ENCODE results near the gene EID3. TPM values are rescaled to one million over a fixed set of nuclear protein-coding genes. Genes with fewer than 3 reads are reported as not detected.
A peak's percentile ranks its signal among the peaks of the same experiment; 100 is the strongest.

Gene EID3
- total and polyA plus RNA-seq, 9 of the 15 experiments (the other 6 are each of a cell fraction or from before 2014, with no cell fraction given), result 0.07 to 3.5 (median 0.42) TPM

DNA sequence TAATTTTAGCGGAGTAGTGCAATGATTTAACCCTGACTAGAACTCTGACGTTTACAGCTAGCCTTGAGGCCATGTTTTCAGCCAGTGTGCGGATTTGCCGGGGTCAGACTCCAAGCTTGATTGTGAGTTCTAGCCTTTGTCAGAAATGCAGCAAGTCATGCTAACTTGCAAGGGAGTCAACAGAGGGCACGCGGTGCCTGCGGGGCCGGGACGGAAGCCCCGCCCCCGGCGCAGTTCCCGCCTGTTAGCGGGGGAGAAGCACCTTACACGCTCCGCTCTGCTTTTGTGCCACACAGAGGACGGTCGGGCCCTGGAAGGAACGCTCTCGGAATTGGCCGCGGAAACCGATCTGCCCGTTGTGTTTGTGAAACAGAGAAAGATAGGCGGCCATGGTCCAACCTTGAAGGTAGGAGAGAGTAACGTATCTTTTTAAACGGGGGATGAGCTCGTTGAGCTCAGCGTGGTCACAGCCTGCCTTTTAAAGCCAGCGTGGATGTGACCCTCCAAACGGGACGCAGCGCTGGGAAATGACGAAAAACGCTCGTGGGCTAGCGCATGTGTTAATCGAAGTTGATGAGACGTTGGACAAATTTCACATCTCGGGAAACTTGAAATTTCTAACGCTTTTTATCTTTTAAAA lies 14.8 kb upstream of the EID3 start (continued):
- TF ChIP-seq, protein P1, sequence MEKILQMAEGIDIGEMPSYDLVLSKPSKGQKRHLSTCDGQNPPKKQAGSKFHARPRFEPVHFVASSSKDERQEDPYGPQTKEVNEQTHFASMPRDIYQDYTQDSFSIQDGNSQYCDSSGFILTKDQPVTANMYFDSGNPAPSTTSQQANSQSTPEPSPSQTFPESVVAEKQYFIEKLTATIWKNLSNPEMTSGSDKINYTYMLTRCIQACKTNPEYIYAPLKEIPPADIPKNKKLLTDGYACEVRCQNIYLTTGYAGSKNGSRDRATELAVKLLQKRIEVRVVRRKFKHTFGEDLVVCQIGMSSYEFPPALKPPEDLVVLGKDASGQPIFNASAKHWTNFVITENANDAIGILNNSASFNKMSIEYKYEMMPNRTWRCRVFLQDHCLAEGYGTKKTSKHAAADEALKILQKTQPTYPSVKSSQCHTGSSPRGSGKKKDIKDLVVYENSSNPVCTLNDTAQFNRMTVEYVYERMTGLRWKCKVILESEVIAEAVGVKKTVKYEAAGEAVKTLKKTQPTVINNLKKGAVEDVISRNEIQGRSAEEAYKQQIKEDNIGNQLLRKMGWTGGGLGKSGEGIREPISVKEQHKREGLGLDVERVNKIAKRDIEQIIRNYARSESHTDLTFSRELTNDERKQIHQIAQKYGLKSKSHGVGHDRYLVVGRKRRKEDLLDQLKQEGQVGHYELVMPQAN (IDR thresholded peaks at IDR 0.05; ENCODE audit: borderline replicate concordance), result peak; percentile 85; the same call in 1 of the 2 replicates
- TF ChIP-seq ETV6 (IDR thresholded peaks at IDR 0.05; ENCODE audit: borderline replicate concordance in 1 of 2, low read depth in 2 of 2, low read length in 1 of 2) (0 out of 4 replicates have a peak, but pooled peaks of 1 of the 2 experiments have one; percentile 19), ETV6 (CRISPR knock-in tag; IDR thresholded peaks at IDR 0.05; ENCODE audit: borderline replicate concordance) (no peak), ZNF764 (CRISPR knock-in tag; IDR thresholded peaks at IDR 0.05; ENCODE audit: low read depth) (no peak), HMGN3 (IDR thresholded peaks at IDR 0.05; ENCODE audit: borderline replicate concordance, extremely low read depth, insufficient read length, low read depth, low read length) (peak; percentile 97), POLR2AphosphoS2 (IDR thresholded peaks at IDR 0.05; ENCODE audit: low read length) (0 out of 2 replicates have a peak, but pooled peaks have one; percentile 48), ZNF316 (IDR thresholded peaks at IDR 0.05) (peak; percentile 88), ZFPM2 (CRISPR knock-in tag; IDR thresholded peaks at IDR 0.05) (no peak), RFX5 (IDR thresholded peaks at IDR 0.05; ENCODE audit: low read depth, low read length) (no peak), ZNF263 (CRISPR knock-in tag; IDR thresholded peaks at IDR 0.05; ENCODE audit: borderline replicate concordance) (peak; percentile 46; the same call in 1 of the 2 replicates), KLF6 (CRISPR knock-in tag; IDR thresholded peaks at IDR 0.05; ENCODE audit: borderline replicate concordance) (no peak), FOXP1 (CRISPR knock-in tag; IDR thresholded peaks at IDR 0.05) (peak; percentile 96), CXXC5 (CRISPR knock-in tag; IDR thresholded peaks at IDR 0.05) (peak; percentile 91)
- TF ChIP-seq, protein P2, sequence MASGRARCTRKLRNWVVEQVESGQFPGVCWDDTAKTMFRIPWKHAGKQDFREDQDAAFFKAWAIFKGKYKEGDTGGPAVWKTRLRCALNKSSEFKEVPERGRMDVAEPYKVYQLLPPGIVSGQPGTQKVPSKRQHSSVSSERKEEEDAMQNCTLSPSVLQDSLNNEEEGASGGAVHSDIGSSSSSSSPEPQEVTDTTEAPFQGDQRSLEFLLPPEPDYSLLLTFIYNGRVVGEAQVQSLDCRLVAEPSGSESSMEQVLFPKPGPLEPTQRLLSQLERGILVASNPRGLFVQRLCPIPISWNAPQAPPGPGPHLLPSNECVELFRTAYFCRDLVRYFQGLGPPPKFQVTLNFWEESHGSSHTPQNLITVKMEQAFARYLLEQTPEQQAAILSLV (tag; IDR thresholded peaks at IDR 0.05), result no peak
- TF ChIP-seq, protein P3, sequence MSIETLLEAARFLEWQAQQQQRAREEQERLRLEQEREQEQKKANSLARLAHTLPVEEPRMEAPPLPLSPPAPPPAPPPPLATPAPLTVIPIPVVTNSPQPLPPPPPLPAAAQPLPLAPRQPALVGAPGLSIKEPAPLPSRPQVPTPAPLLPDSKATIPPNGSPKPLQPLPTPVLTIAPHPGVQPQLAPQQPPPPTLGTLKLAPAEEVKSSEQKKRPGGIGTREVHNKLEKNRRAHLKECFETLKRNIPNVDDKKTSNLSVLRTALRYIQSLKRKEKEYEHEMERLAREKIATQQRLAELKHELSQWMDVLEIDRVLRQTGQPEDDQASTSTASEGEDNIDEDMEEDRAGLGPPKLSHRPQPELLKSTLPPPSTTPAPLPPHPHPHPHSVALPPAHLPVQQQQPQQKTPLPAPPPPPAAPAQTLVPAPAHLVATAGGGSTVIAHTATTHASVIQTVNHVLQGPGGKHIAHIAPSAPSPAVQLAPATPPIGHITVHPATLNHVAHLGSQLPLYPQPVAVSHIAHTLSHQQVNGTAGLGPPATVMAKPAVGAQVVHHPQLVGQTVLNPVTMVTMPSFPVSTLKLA (conservative IDR thresholded peaks at IDR 0.05), result peak; percentile 99
- TF ChIP-seq, protein P4, sequence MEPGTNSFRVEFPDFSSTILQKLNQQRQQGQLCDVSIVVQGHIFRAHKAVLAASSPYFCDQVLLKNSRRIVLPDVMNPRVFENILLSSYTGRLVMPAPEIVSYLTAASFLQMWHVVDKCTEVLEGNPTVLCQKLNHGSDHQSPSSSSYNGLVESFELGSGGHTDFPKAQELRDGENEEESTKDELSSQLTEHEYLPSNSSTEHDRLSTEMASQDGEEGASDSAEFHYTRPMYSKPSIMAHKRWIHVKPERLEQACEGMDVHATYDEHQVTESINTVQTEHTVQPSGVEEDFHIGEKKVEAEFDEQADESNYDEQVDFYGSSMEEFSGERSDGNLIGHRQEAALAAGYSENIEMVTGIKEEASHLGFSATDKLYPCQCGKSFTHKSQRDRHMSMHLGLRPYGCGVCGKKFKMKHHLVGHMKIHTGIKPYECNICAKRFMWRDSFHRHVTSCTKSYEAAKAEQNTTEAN (CRISPR knock-in tag; IDR thresholded peaks at IDR 0.05), result no peak; the same call in none of the 2 replicates
- TF ChIP-seq, protein P5, sequence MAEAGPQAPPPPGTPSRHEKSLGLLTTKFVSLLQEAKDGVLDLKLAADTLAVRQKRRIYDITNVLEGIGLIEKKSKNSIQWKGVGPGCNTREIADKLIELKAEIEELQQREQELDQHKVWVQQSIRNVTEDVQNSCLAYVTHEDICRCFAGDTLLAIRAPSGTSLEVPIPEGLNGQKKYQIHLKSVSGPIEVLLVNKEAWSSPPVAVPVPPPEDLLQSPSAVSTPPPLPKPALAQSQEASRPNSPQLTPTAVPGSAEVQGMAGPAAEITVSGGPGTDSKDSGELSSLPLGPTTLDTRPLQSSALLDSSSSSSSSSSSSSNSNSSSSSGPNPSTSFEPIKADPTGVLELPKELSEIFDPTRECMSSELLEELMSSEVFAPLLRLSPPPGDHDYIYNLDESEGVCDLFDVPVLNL (CRISPR knock-in tag; IDR thresholded peaks at IDR 0.05; ENCODE audit: low read depth), result 0 out of 2 replicates have a peak, but pooled peaks have one; percentile 9
- TF ChIP-seq, protein P6, sequence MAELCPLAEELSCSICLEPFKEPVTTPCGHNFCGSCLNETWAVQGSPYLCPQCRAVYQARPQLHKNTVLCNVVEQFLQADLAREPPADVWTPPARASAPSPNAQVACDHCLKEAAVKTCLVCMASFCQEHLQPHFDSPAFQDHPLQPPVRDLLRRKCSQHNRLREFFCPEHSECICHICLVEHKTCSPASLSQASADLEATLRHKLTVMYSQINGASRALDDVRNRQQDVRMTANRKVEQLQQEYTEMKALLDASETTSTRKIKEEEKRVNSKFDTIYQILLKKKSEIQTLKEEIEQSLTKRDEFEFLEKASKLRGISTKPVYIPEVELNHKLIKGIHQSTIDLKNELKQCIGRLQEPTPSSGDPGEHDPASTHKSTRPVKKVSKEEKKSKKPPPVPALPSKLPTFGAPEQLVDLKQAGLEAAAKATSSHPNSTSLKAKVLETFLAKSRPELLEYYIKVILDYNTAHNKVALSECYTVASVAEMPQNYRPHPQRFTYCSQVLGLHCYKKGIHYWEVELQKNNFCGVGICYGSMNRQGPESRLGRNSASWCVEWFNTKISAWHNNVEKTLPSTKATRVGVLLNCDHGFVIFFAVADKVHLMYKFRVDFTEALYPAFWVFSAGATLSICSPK (IDR thresholded peaks at IDR 0.05; ENCODE audit: borderline replicate concordance), result no peak
